GM21723 (cell line): ENCODE measurements around the gene TRMT61A.

Experiments
- ATAC-seq: cut with Tn5 transposase; IDR thresholded peaks from one replicate; pipeline ENCODE4 v1.9.1; 2021; ENCODE audit warnings: mild to moderate bottlenecking, moderate library complexity; ENCODE audit not compliant: unreplicated experiment

The TRMT61A gene

DNA sequence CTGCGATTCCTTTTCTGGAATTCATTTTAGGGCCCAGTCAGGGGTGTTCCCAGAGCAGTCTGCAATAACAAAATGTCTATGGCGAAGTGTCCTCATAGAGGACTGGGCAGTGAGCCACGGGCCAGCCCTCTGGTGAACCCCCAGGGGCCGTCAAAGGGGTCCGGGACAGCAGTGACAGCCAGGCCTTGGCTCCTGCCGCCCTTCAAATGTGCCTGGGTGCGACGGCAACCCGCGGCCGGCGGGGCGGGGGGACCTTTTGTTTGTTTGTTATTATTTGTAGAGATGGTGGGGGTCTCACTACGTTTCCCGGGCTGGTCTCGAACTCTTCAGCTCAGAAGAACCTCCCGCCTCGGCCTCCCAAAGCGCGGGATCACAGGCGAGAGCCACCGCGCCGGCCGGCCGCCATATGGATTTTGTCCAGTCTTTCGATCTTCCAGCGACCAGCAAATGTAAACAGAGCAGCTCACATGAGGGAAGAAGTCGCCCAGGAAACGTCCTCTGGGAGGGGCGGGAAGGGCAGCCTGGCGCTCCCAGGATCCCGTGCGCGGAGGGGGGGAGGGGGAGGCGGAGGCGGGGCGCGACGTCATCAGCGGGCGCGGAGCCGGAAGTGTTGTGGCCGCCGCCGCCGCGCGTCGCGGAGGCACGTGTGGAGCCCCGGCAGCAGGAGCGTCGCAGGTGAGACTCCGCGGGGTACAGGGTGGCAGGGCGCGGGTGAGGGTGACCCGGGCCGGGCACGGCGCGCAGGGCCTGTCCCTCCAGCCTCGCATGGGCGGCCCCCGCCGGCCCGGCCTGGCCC, at the start of gene TRMT61A:
TRMT61A (plus strand) TSS at position 610 of the 796 bp plus-strand sequence. CDS start 783 bp downstream, outside the sequence.
- ATAC-seq = peak; percentile 37

- peak; percentile 80 for ATAC-seq
Measured at GRCh38 chr14:103480595-103480994, 48.4 kb upstream of the TRMT61A start.

- no peak for ATAC-seq
Measured at GRCh38 chr14:103483600-103483999, 45.4 kb upstream of the TRMT61A start.

DNA sequence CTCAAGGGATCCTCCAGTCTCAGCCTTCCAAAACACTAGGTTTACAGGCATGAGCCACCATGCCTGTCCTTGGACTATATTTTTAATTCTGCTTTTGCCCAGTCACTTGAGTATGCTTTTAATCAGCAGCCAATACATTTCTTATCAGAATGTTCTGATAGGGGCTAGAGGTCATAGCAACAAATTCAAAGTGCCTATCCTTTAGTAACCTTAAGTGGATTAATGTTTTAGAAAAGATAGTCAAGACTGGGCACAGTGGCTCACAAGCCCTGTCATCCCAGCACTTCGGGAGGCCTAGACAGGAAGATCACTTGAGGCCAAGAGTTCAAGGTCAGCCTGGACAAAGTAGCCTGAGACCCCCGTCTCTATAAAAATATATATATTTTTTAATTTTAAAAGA, 43.5 kb upstream of the TRMT61A start:
- no peak for ATAC-seq

- ATAC-seq = no peak
Measured at GRCh38 chr14:103488071-103488470, 40.9 kb upstream of the TRMT61A start.

- no peak for ATAC-seq
Measured at GRCh38 chr14:103488960-103489359, 40.0 kb upstream of the TRMT61A start.

- no peak for ATAC-seq
Measured at GRCh38 chr14:103489621-103490020, 39.4 kb upstream of the TRMT61A start.

DNA sequence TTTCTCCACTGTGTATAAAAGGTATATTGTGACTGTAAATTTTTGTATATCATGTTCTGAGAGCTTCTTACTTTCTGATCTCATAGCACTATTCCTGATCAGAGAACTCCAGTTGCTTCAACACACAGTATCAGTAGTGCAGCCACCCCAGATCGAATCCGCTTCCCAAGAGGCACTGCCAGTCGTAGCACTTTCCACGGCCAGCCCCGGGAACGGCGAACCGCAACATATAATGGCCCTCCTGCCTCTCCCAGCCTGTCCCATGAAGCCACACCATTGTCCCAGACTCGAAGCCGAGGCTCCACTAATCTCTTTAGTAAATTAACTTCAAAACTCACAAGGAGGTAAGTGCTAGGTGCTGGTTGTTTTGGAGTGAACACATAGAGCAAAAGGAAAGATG, 37.3 kb upstream of the TRMT61A start:
- no peak for ATAC-seq

GRCh38 chr14:103492156-103492925, 36.7 kb upstream of the TRMT61A start:
- ATAC-seq = no peak

DNA sequence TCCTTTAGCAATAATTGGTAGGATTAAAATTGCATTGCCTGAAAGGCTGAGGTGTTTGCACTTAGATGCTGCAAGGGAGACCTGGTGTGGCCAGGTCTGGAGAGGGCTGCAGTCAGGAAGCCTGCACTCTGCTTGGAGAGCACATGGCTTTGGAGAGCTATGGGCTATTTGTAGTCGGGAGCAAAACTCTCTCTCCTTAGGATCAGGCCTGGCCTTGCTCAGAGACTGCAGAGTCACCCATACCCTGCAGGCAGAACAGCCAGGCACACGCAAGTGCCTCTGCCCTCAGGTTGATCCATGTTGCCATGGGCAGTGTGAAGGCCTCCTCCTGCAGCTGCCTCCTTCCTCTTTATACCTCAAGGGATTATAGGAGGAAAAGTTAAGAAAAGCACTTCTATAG, 33.1 kb upstream of the TRMT61A start:
- ATAC-seq = no peak

- ATAC-seq = no peak
Measured at GRCh38 chr14:103496776-103497175, 32.2 kb upstream of the TRMT61A start.

- no peak for ATAC-seq
Measured at GRCh38 chr14:103499709-103500108, 29.3 kb upstream of the TRMT61A start.

DNA sequence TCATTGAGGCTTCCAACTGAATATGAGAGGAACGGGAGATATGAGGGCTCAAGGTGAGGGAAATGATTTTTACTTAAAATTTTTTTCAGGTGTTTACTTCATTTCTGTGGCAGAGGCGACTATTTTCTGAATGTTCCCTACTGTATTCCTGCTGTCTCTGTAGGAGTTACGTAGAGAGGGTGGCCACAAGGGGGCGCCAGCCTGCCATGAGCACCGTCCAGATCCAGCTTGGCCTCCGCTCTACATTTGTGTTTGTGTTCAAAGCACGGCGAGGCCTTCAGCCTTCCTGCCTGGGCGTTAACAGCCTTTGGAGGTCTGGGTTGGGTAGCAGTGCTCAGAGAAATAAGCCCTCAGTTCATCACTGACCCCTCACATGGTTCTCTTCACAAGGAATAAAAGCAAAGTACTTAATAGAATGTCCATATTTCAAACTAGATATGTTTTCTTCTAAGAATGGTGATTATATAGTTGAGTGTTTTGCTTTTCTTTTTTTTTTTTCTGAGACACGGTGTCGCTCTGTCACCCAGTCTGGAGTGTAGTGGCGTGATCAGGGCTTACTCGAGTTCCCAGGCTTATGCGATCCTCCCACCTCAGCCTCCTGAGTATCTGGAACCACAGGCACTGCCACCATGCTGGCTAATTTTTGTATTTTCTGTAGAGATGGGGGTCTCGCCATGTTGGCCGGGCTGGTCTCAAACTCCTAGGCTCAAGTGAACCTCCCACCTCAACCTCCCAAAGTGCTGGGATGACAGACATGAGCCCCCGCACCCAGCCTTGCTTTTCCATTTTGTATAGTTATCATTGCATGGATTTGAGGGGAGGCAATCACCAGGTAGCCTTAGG, 28.6 kb upstream of the TRMT61A start:
- no peak for ATAC-seq

GRCh38 chr14:103501041-103501870, 27.7 kb upstream of the TRMT61A start:
- ATAC-seq = no peak

- ATAC-seq = no peak
Measured at GRCh38 chr14:103501921-103502669, 26.9 kb upstream of the TRMT61A start.

GRCh38 chr14:103502877-103503276, 26.1 kb upstream of the TRMT61A start:
- no peak for ATAC-seq

DNA sequence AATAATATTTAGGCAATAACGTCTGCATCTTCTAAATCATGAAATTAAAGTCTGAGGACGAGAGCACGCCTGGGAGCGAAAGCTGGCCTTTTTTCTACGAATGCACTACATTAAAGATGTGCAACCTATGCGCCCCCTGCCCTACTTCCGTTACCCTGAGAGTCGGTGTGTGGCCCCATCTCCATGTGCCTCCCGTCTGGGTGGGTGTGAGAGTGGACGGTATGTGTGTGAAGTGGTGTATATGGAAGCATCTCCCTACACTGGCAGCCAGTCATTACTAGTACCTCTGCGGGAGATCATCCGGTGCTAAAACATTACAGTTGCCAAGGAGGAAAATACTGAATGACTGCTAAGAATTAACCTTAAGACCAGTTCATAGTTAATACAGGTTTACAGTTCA, 25.7 kb upstream of the TRMT61A start:
- no peak for ATAC-seq

DNA sequence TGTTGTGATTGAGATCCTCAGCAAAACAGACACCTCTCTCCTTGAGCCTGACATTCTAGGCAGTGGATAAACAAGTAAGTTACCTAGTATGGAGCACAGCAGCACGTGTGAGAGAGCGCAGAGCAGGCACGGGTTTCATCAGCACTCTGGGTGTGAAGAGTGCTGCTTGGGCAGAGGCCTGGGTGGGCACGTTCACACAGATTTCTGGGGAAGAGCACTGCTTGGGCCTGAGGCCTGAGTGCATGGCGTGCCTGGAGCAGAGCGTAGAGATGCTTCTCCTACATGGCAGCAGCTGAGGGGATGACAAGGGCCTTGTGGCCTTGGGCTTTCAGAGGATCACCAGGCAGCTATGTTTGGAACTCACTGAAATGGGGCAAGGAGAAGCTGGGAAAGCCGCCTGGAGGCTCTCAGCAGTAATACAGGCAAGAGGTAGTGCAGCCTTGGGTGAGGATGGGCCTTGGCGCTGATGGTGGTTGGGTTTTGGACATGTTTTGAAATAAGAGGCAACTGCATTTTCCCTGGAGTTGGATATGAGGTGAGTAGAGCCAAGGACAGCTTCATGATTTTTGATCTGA, 23.9 kb upstream of the TRMT61A start:
- no peak for ATAC-seq

- no peak for ATAC-seq
Measured at GRCh38 chr14:103507751-103508150, 21.2 kb upstream of the TRMT61A start.
